Activated CD8-positive, alpha-beta memory T cell treated with anti-CD3 and anti-CD28 coated beads, Interleukin-2, amount 50 U/mL, for 1 hour (primary cell): ENCODE results near the gene AP1AR.

Source experiments
- DNase-seq: peaks from one replicate; pipeline ENCODE4 v3.0.0-alpha.2; 2020; ENCODE audit errors: extremely low read depth

Gene AP1AR

GRCh38 chr4:112222219-112222955, 9.2 kb upstream of the AP1AR start:
- DNase-seq, result no peak

- DNase-seq, result no peak
These were observed 6.4 kb upstream of the AP1AR start for GRCh38 chr4:112225157-112225556.

GRCh38 chr4:112230879-112231778, 458 bp upstream of the AP1AR start:
- DNase-seq, result peak; percentile 85

- peak; percentile 24 for DNase-seq
These were observed 3.5 kb downstream of the AP1AR start for GRCh38 chr4:112234952-112235609.

GRCh38 chr4:112236040-112236439, 4.5 kb downstream of the AP1AR start:
- no peak for DNase-seq

- no peak for DNase-seq
These were observed 7.2 kb downstream of the AP1AR start for GRCh38 chr4:112238833-112239232.

- DNase-seq, result no peak
These were observed 13.8 kb downstream of the AP1AR start for GRCh38 chr4:112245383-112245782.

- no peak for DNase-seq
These were observed 15.4 kb downstream of the AP1AR start for GRCh38 chr4:112247021-112247420.

- DNase-seq, result no peak
These were observed 19.5 kb downstream of the AP1AR start for GRCh38 chr4:112251019-112251643.

GRCh38 chr4:112252234-112252633, 20.6 kb downstream of the AP1AR start:
- DNase-seq, result no peak

GRCh38 chr4:112253382-112254000, 21.9 kb downstream of the AP1AR start:
- no peak for DNase-seq

GRCh38 chr4:112257098-112257497, 25.5 kb downstream of the AP1AR start:
- DNase-seq, result no peak

GRCh38 chr4:112266823-112267222, 35.2 kb downstream of the AP1AR start:
- DNase-seq, result no peak

GRCh38 chr4:112270051-112270450, 38.5 kb downstream of the AP1AR start:
- no peak for DNase-seq

- DNase-seq, result no peak
These were observed 39.2 kb downstream of the AP1AR start for GRCh38 chr4:112270640-112271421.

- no peak for DNase-seq
These were observed 40.7 kb downstream of the AP1AR start for GRCh38 chr4:112272292-112272691.

- DNase-seq, result no peak
These were observed 43.4 kb downstream of the AP1AR start for GRCh38 chr4:112274959-112275358.

- no peak for DNase-seq
These were observed 44.5 kb downstream of the AP1AR start for GRCh38 chr4:112276113-112276512.

GRCh38 chr4:112277220-112277619, 45.6 kb downstream of the AP1AR start:
- DNase-seq, result no peak

- DNase-seq, result no peak
These were observed 46.3 kb downstream of the AP1AR start for GRCh38 chr4:112277705-112278448.
